Right ventricle myocardium superior (tissue), 1 donor: ENCODE results near the gene NPR1. TPM values are rescaled to one million over a fixed set of nuclear protein-coding genes. Genes with fewer than 3 reads are reported as not detected.
"Not testable (repeated sequence)": the region's sequence is repeated elsewhere in the genome, so short reads cannot be mapped to it uniquely, and the experiment has no call there.

Experiments used
- ATAC-seq: fragments of 200-7000 bp; cut with Tn5 transposase; one replicate; pipeline ENCODE4 v1.9.1; 2020; ENCODE audit warnings: mild to moderate bottlenecking; ENCODE audit not compliant: poor library complexity
- DNase-seq: peaks from one replicate; pipeline ENCODE4 v3.0.0-alpha.2; 2020
- intact Hi-C: fragments of 100-400 bp; cut with DNase I; formaldehyde crosslinking; loops from one replicate; pipeline ENCODE4 v1.11.2; 2022
- total RNA-seq: library from RNA; stranded (reverse); fragmentation: NEBNext Ultra II Directional; extraction: Animal tissue kit (Norgen Biotek cat#: 25700); gene quantifications from one replicate; pipeline ENCODE4 v1.2.1, GENCODE V29; 2021
- donor health status: DM: no; HTN: yes; CAD: no; lungs with severe emphysema.

Gene NPR1
- total RNA-seq, 1 donor from 2014 or later, result 10.0 TPM

GRCh38 chr1:153671628-153672353 is 6.7 kb upstream of the NPR1 start:
- DNase-seq, result peak; percentile 57
- intact Hi-C loops, result not testable (repeated sequence)

GRCh38 chr1:153673511-153673910 is 5.0 kb upstream of the NPR1 start:
- ATAC-seq (no peak), DNase-seq (no peak)
- intact Hi-C loops, result no loop called here

More at GRCh38 chr1:153671628-153672353, 6.7 kb upstream of the NPR1 start:
- ATAC-seq, result peak; percentile 32

GRCh38 chr1:153677718-153678518 is 570 bp upstream of the NPR1 start:
- intact Hi-C loops, result loop anchor here (2.0 to 5.0 kb wide), 3 partner anchors 71 to 309 kb away; partner anchors contain the start of gene RAB13
- peak; percentile 67 for DNase-seq
- peak; percentile 80 for ATAC-seq

DNA sequence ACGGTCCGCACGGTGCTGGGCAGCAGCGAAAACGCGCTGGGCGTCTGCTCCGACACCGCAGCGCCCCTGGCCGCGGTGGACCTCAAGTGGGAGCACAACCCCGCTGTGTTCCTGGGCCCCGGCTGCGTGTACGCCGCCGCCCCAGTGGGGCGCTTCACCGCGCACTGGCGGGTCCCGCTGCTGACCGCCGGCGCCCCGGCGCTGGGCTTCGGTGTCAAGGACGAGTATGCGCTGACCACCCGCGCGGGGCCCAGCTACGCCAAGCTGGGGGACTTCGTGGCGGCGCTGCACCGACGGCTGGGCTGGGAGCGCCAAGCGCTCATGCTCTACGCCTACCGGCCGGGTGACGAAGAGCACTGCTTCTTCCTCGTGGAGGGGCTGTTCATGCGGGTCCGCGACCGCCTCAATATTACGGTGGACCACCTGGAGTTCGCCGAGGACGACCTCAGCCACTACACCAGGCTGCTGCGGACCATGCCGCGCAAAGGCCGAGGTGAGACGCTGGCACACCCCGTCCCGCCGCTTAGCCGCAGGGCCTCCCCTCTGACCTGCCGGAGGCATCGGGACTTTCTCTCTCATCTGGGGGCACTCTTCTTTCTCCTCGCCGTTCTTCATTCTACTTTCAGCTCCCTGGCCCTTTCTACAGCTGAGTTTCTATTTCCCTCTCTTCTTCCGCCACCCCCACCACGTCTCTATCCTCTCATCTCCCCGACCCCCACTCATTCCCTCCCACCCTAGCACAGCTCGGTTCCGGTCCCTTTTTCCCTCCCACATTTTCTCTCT is 1.0 kb downstream of the NPR1 start:
- ATAC-seq (peak; percentile 58), DNase-seq (peak; percentile 51)
- intact Hi-C loops, result loop anchor here (2.0 to 5.0 kb wide), 4 partner anchors 69 to 308 kb away; partner anchors contain the start of gene RAB13

DNA sequence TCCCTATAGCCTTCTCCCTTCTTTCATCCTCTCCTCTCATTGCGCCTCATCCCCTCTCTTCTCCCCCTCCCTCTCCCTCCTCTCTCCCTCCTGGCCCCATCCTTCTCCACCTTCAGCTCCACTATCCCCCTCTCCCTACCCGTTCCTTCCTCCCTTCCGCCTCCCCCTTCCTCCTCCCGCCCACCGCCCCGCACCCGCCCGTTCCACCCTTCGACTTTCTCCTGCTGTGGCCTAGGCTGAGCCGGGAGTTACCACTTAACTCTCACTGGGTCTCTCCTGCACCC is 1.6 kb downstream of the NPR1 start:
- no peak for DNase-seq
- intact Hi-C loops, result loop anchor here (5.0 kb wide), 1 partner anchor 92 kb away; no protein-coding TSS in a partner anchor
- ATAC-seq, result no peak

- DNase-seq, result no peak
- intact Hi-C loops, result loop anchor here (5.0 kb wide), 1 partner anchor 90 kb away; no protein-coding TSS in a partner anchor
- no peak for ATAC-seq
These were observed 4.2 kb downstream of the NPR1 start for GRCh38 chr1:153682730-153683129.

DNA sequence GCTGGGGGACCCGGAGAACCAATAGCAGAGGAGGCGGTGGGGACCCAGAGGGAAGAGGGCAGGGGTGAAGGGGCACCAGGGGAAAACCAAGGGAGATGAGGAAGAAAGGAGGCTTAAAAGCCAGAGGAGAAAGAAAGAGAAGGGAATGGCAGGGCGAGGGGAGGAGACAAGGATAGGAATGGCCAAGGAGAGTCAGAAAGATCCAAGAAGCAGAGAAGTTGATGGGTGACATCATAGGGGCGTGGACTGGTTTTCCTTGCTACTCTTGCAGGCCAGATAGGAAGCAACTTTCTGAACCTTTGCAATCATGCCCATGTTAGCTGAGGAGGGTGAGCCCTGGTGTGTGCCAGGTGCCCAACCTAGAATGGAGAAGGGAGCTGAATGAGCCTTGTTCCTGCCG is 5.4 kb downstream of the NPR1 start:
- no peak for DNase-seq
- intact Hi-C loops, result loop anchor here (5.0 kb wide), 1 partner anchor 88 kb away; no protein-coding TSS in a partner anchor
- ATAC-seq, result no peak

- no peak for DNase-seq
- ATAC-seq, result no peak
- intact Hi-C loops, result loop anchor here (5.0 kb wide), 1 partner anchor 87 kb away; no protein-coding TSS in a partner anchor
These were observed 6.4 kb downstream of the NPR1 start for GRCh38 chr1:153684892-153685291.

DNA sequence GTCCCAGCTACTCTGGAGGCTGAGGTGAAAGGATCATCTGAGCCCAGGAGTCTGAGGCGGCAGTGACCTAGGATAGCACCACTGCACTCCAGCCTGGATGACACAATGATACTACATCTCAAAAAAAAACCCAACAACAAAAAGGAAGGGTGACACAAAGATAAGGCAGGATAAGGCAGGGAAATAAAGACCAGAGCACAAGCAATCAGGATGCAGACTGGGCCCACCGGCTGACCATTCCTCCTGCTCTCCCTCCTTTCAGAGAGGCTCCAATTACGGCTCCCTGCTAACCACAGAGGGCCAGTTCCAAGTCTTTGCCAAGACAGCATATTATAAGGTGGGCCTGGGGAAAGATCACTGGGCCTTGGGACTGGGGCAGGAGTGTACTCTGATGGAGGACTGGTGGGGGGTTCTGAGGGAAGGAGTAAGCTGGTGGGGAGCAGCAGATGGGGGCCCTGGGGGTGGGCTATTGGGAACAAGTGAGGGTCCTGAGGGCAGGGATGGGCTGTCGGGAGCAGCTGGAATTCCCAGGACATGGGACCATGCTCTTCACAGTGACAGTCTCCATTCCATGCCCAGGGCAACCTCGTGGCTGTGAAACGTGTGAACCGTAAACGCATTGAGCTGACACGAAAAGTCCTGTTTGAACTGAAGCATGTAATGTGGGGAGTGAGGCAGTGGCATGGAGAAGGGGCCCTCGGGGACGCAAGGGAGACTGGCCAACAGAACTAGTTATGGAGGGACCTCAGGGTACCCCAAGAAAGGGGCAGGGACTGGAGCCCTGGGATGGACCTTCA is 7.3 kb downstream of the NPR1 start:
- no peak for DNase-seq
- no peak for ATAC-seq
- intact Hi-C loops, result no loop called here

DNA sequence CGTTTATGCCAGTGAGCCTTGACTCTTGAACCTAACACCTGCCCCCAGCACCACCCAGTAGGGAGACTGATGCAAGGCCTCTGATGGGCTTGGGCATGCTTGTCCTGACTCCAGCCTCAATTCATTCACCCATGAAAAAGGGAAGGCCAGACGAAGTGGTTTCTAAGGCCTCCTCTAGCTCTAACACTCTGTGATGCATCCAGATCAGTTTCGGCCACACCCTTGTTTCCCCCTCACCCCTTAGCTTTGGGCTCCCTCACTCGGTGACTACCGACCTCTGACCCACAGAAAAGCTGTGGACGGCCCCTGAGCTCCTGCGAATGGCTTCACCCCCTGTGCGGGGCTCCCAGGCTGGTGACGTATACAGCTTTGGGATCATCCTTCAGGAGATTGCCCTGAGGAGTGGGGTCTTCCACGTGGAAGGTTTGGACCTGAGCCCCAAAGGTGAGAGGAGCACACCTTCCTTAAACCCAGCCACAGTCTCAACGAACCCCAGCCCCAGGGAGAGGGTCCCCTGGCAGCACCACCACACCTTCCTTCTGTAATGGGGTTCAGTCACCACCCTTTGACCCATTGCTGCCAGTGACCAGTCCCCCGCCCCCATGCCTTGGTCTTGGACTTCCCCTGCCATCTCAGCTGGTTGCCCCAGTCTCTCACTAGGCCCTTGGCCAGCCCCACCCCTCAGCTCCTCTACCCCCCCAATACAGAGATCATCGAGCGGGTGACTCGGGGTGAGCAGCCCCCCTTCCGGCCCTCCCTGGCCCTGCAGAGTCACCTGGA is 9.0 kb downstream of the NPR1 start:
- ATAC-seq, result no peak
- DNase-seq, result no peak
- intact Hi-C loops, result no loop called here

GRCh38 chr1:153688276-153688675 is 9.8 kb downstream of the NPR1 start:
- DNase-seq (no peak), ATAC-seq (no peak)
- intact Hi-C loops, result no loop called here

DNA sequence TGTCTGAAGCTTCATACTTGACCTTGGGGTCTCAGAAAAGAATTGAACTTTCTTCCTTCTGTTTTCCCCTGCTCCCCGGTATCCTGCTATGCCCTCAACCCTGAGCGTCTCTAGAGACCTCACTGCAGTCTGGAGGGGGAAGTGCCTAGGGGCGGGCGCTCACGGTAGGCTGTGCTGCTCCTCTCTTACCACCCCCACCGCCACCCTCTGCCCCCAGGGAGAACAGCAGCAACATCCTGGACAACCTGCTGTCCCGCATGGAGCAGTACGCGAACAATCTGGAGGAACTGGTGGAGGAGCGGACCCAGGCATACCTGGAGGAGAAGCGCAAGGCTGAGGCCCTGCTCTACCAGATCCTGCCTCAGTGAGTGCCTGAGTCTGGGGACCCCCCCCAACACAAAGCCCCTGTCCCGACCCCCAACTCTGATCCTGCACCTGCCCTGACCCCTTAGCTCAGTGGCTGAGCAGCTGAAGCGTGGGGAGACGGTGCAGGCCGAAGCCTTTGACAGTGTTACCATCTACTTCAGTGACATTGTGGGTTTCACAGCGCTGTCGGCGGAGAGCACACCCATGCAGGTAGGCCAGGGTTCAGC is 10.3 kb downstream of the NPR1 start:
- intact Hi-C loops, result no loop called here
- ATAC-seq, result no peak
- no peak for DNase-seq

DNA sequence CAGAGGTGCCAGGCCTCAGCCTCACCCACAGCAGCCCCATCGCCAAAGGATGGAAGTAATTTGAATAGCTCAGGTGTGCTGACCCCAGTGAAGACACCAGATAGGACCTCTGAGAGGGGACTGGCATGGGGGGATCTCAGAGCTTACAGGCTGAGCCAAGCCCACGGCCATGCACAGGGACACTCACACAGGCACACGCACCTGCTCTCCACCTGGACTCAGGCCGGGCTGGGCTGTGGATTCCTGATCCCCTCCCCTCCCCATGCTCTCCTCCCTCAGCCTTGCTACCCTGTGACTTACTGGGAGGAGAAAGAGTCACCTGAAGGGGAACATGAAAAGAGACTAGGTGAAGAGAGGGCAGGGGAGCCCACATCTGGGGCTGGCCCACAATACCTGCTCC is 15.0 kb downstream of the NPR1 start:
- ATAC-seq (no peak), DNase-seq (no peak)
- intact Hi-C loops, result loop anchor here (5.0 kb wide), 1 partner anchor 59 kb away; no protein-coding TSS in a partner anchor

GRCh38 chr1:153696741-153697140 is 18.3 kb downstream of the NPR1 start:
- ATAC-seq, result no peak
- no peak for DNase-seq
- intact Hi-C loops, result no loop called here

GRCh38 chr1:153697191-153698019 is 18.9 kb downstream of the NPR1 start:
- peak; percentile 50 for ATAC-seq
- intact Hi-C loops, result no loop called here
- peak; percentile 68 for DNase-seq
